Activated CD8-positive, alpha-beta memory T cell treated with anti-CD3 and anti-CD28 coated beads for 1 hour (primary cell): ENCODE data around the gene SULT4A1.

Source experiments
- DNase-seq, 2 donors: peaks; one replicate each; pipeline ENCODE4 v3.0.0-alpha.2; 2020; ENCODE audit warnings: low read depth in 1 of 2; ENCODE audit errors: extremely low read depth in 1 of 2

SULT4A1 gene

DNA sequence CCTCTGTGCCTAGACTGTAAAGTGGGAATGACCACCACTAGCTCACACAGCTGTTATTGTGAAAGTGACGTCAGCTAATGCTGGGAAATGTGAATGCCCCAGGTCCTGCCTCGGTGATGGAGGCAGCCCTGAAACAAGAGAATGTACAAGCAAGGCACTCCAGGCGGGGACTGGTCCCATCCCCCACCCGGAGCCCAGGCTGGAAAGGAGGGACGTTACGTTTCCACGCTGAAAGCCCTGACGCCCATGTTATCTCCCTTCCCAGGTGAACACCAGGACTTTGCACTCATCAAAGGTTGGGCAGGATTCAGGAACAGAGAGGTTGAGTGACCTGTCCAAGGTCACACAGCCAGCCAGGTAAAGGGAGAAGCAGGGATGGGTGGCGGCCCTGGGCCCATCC lies 784 bp downstream of the SULT4A1 start:
- DNase-seq = no peak

DNA sequence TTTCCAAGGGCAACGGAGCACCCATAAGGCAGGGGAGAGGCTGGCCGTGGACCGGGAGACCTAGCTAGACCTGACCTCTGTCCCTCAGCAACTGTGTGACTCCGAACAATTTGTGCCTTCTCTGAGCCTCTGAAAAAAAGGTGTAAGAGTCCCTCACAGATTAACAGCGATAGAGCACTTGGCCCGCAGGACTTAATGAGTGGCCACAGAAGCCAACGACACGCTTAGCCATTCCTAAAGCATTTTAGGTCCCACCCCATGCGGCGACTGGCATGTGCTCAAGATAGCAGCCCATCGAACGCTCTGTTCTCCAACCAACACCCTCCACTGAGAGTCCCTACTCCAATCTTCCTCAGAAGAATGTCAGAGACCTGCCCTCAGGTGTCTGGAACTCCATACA lies 1.5 kb downstream of the SULT4A1 start:
- DNase-seq = no peak

- no peak for DNase-seq
Observed at GRCh38 chr22:43860126-43860525, 2.2 kb downstream of the SULT4A1 start.

- DNase-seq = no peak
Observed at GRCh38 chr22:43859621-43860020, 2.7 kb downstream of the SULT4A1 start.

DNA sequence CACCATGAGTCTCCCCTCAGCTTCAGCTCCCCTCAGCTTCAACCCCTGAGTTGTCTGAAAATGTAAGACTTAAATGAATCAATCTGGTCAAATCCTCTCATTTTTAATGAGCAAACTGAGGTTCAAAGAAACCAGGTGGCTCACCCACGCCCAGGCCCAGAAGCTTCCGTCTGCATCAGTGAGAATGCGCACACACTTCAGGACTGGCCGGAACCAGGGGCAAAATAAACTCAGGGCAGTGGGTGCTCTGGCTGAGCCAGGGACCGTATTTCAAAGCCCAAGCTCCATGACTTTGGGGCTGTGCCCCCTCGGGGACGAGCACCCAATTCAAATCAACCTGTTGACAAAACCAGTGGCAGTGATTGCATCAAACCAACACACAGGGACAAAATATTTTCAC lies 3.1 kb downstream of the SULT4A1 start:
- DNase-seq = no peak

GRCh38 chr22:43858156-43858895 lies 4.0 kb downstream of the SULT4A1 start:
- no peak for DNase-seq

DNA sequence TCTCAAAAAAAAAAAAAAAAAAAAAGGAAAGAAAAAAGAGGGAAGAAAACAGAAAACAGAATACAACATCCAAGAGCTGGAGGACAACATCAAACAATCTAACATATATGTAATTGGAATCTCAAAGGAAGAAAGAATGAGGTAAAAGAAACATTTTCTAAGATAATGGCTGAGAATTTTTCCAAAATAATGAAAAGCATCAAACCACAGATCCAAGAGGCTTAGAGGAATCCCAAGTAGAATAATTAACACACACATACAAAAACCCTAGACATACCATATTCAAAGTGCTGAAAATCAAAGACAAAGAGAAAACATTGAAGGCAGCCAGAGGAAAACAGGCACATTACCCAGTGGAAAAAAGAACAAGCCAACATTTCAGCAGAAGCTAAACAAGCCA lies 4.9 kb downstream of the SULT4A1 start:
- DNase-seq = no peak

DNA sequence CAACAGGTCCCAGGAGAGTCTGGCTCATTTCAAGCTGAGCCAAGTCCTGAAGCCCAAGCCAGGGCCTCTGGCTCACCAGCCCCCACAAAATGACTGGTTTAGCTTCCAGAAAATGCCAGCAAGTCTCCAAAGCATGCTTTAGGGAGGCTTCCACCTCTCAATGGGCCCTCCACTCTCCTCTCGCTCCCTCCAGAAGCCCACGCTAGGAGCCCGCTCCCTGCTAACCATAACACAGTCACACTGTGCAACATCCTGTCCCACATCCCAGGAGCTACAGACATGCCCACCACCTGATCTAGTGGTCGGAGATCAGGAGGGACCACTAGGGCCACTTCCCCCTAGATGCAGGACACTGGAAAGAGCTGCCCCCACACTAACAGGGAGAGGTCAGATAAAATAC lies 6.9 kb downstream of the SULT4A1 start:
- no peak for DNase-seq

DNA sequence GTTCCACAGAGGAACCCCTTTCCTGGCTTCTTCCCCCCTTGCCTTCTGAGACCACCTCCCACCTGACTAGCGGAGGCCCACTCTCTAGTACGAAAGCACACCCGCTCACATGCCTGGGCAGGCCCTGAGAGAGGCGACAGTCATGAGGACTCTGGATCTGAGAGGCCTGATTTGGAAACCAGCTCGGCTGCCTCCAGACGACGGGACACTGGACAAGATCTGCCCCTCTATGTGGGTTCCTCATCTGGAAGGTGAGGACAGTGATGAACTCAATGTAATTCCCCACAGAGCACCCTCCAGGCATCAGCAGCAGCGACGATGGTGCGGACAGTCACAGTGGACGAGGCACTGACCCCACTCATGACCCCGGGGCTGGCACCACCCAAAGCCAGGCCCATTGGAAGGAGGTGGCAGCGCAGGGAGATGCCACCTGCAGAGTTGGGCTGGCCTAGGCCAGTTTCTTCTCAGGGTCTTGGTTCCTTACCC lies 7.5 kb downstream of the SULT4A1 start:
- DNase-seq = no peak

GRCh38 chr22:43854121-43854785 lies 8.1 kb downstream of the SULT4A1 start:
- no peak for DNase-seq

DNA sequence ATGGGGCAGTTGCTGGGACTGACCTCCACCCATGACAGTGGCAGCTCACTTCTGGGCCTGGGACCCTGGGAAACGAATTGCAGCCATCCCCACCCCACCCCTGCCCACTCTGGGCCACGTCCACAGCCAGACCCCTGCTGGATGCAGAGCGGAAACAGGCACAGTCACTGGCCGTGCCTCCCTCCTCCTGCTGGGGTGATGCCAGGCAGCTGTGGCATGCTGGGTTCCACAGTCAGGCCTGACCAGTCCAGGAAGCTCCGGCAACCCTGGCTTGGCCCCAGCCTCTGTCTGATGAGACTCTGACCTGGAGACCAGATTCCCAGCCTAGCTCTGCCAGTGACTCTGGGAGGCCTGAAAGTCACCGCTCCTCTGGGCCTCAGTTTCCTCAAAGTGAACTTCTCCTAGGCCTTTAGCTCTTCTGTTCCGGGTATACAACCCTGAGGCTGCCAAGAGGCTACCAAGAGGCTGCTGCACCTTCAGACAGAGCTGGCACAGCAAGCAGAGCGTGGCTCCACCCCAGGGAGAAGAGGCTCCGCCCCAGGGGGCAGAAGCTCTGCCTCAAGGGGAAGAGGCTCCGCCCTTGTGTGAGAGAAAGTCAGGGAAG lies 8.9 kb downstream of the SULT4A1 start:
- no peak for DNase-seq

- DNase-seq = no peak
Observed at GRCh38 chr22:43852573-43853327, 9.6 kb downstream of the SULT4A1 start.

GRCh38 chr22:43851979-43852307 lies 10.4 kb downstream of the SULT4A1 start:
- no peak for DNase-seq

DNA sequence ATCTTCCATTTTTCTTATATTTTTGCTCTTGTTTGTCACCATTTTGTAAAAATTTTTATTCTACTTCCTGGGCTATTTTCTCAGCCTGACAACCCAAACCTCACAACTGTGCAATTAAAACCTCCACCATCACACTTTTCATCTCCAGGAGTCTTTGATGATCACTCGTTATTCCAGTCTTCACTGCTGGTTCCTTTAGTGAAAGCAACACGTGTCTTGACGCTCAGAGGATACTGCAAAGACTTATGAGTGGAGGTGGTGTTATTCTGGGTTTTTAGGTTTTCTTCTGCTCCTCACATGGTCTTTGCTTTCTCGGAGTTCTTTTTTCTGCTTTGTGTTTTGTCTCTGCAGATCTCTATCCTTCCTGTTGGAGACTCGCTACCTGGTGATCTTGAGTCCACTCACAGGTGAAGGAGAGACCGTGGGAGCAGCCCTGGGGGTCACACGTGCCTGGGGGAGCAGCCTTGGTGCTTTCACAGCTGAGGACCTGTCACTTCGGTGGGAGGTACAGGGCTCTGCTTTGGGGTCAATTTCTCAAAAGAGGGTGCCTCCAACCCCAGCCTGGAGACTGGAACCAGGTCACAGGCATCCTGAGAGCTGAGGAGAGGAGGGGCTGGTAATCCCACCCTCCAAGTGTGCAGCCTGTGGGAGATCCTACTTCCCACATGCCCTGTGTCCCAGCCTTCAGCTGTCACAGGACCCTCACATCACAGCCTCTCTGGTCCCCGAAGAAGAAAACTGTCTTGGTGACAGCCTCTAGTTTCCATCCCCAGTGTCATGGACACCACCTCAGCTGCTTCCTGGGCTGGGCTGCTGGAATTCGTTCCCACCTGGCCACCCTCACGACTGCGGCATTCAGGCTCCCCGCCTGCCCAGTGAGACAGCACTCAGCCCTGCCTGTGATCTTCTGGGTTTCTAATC lies 11.0 kb downstream of the SULT4A1 start:
- no peak for DNase-seq

DNA sequence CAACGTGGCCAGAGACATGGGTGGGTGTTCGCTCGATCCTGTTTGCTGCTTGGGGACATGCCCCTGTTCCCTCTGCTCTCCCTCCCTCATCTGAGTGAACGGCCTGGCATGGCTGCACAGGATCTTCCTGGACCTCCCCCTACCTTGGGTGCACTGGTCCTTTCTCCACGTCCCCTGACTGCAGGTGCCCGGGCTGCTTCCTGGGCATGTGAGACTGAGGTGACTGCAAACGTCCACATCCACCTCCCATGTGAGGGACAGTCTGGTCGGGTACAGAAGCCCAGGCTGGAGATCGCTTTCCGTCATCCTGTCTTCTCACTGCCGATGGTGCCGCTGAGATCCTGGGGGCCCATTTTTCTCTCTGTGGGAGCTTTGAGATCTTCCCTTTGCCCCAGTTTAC lies 11.8 kb downstream of the SULT4A1 start:
- DNase-seq = no peak

GRCh38 chr22:43849731-43850130 lies 12.6 kb downstream of the SULT4A1 start:
- no peak for DNase-seq

DNA sequence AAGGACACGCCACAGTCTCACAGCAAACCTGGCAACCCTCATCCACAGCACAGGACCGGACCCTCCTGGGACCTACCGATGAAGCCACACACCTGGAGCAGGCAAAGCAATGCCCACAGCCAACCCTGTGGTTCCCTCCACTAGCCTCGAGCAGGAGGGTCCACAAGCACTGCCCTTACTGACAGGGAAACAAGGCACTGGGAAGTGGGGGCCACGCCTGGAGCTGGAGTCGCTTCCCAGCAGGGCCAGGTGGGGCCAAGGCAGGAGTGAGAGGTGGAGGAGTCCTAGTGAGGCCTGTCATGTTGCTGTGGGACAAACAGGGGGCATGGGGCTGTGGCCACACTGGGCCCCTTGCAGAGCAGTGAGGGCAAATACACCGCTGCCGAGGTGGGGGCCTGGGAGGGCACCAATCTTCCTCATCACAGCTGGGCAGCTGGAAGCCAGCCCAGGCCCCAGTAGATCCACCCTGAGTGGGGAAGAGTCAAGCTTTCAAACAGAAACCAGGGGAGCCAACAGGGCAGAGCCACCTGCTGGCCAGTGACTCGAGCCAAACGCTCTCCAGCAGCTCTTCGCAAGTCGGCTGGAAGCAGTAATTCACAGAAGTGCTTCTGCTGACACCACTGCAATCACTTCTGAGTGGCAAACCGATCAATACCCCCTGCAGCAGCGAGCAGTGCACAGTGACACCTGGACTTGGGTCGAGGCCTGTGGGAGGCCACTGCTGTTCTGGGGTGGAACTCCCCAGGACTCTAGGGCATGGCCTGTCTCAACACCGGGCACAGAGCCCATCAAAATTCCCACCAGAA lies 13.7 kb downstream of the SULT4A1 start:
- no peak for DNase-seq

DNA sequence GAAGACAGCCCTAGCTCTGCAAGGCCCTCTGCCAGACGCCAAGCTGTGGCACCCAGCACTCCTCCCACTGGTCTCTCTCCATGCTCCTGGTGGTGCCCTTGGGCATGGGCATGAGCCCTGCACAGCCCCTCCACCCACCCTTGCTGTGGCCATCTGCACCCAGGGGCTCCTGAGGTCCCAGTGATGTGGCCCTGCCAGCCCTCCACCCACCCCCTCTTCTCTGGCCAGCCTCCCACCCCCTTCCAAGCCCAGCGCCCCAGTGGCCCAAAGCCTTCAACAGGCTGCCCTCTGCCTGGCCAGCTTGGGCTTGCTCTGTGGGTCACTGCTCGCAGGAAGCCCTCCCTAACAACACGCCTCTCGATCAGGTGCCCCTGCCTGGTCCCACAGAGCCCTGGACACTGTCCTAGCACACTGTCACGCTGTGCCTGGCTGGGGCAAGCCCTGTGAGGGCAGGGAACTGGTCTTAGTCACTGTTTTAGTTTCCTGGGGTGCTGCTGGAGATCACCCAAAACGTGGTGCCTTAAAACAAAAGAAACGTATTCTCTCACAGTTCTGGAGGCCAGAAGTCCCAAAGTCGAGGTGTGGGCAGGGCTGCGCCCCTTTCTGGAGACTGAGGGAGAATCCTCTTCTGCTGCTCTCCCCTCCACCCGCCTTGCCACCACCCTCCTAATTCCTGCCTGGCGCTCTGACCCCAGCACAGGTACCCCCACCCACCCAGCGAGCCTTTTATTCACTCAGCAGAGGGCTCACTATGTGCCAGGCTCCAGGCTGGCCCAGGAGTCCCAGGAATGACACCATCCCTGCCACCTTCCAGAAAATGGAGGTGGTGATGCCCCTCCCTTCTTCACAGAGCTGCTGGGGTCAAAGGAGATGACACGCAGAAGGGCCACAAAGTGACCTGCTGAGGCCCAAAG lies 14.7 kb downstream of the SULT4A1 start:
- no peak for DNase-seq

DNA sequence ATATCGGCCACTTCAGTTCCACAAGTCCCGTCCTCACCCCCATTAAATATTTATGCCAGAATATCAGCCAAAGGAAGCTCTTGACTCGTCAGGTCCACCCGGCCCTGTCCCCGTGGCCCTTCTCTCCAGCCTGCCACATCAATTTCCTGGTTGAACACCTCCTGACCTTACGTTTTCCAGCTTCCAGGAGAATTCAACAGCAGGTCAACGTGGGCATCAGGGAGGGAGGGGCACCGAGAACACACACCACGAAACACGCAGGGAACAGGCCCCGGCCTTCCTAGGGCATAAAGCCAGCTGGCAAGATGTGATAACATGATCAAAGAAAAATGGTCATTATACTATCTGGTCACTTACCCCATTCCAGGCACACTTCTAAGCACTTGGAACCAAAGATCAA lies 15.3 kb downstream of the SULT4A1 start:
- DNase-seq = no peak
